ENCODE measurements around the gene TBC1D21. TPM values are rescaled to one million over a fixed set of nuclear protein-coding genes. Genes with fewer than 3 reads are reported as not detected.

Gene TBC1D21
- total RNA-seq, 1 experiment from 2014 or later: not detected

- DNase-seq: no peak
- Histone ChIP-seq H3K36me3 (ENCODE audit: low read depth) (no peaks in the 10 kb centered on the region), H3K4me2 (no peak overlapping the region), H3K9me2 (ENCODE audit: insufficient read depth) (no peaks in the 10 kb centered on the region), H3F3A (ENCODE audit: insufficient read depth, low read depth) (no peaks in the 10 kb centered on the region), H3K27ac (no peak overlapping the region), H2AFZ (no peak overlapping the region), H3K9me3 (ENCODE audit: insufficient read depth, low read depth) (no peaks in the 10 kb centered on the region), H3K27me3 (ENCODE audit: insufficient read depth, low read depth) (peaks cover 92% of the 10 kb centered on the region), H3K4me1 (replicated peaks; ENCODE audit: insufficient read depth) (no peaks in the 10 kb centered on the region), H3K4me3 (no peak overlapping the region), H4K20me1 (ENCODE audit: insufficient read depth) (peaks cover 5% of the 10 kb centered on the region; the same call in 1 of the 2 replicates), H3K79me2 (ENCODE audit: low read depth) (no peaks in the 10 kb centered on the region)
- ChIA-PET CTCF (no interaction called here), POLR2A (ENCODE audit: unreplicated experiment) (no interaction called here)
- no TSS peak for BruUV-seq (replicated peaks)
- TF ChIP-seq CTCF (conservative IDR thresholded peaks at IDR 0.05): no peak
- no peak for TF ChIP-seq EZH2 (IDR thresholded peaks at IDR 0.05; ENCODE audit: low read depth)
- intact Hi-C loops (cut with micrococcal nuclease; ENCODE audit: unreplicated experiment): no loop called here
These were observed 29.6 kb upstream of the TBC1D21 start for GRCh38 chr15:73843787-73844186.

GRCh38 chr15:73844356-73844755, 29.0 kb upstream of the TBC1D21 start:
- POLR2A ChIA-PET (ENCODE audit: unreplicated experiment): no interaction called here
- CTCF ChIA-PET: no interaction called here

GRCh38 chr15:73845507-73845906, 27.9 kb upstream of the TBC1D21 start:
- TF ChIP-seq CTCF (conservative IDR thresholded peaks at IDR 0.05) (no peak), EZH2 (IDR thresholded peaks at IDR 0.05; ENCODE audit: low read depth) (no peak)
- ChIA-PET CTCF (no interaction called here), POLR2A (ENCODE audit: unreplicated experiment) (no interaction called here)
- 0 out of 2 replicates have a peak, but pooled peaks cover 3% of the 10 kb centered on the region for H4K20me1 ChIP-seq (ENCODE audit: insufficient read depth)
- H3K79me2 ChIP-seq (ENCODE audit: low read depth): no peaks in the 10 kb centered on the region
- H3F3A ChIP-seq (ENCODE audit: insufficient read depth, low read depth): no peaks in the 10 kb centered on the region
- H3K4me3 ChIP-seq: no peak overlapping the region
- H3K4me1 ChIP-seq (replicated peaks; ENCODE audit: insufficient read depth): no peaks in the 10 kb centered on the region
- BruUV-seq (replicated peaks): no TSS peak
- no peak overlapping the region for H2AFZ ChIP-seq
- no peak overlapping the region for H3K27ac ChIP-seq
- H3K9me3 ChIP-seq (ENCODE audit: insufficient read depth, low read depth): no peaks in the 10 kb centered on the region
- H3K9me2 ChIP-seq (ENCODE audit: insufficient read depth): no peaks in the 10 kb centered on the region
- DNase-seq: no peak
- intact Hi-C loops (cut with micrococcal nuclease; ENCODE audit: unreplicated experiment): no loop called here
- H3K36me3 ChIP-seq (ENCODE audit: low read depth): no peaks in the 10 kb centered on the region
- peaks cover 90% of the 10 kb centered on the region for H3K27me3 ChIP-seq (ENCODE audit: insufficient read depth, low read depth)
- no peak overlapping the region for H3K4me2 ChIP-seq

More at GRCh38 chr15:73844356-73844755, 29.0 kb upstream of the TBC1D21 start:
- intact Hi-C loops (cut with micrococcal nuclease; ENCODE audit: unreplicated experiment): no loop called here
- no peak overlapping the region for H3K4me2 ChIP-seq
- no peak overlapping the region for H2AFZ ChIP-seq
- no peak for TF ChIP-seq EZH2 (IDR thresholded peaks at IDR 0.05; ENCODE audit: low read depth)
- no peak for TF ChIP-seq CTCF (conservative IDR thresholded peaks at IDR 0.05)
- no peaks in the 10 kb centered on the region for H3K79me2 ChIP-seq (ENCODE audit: low read depth)
- no peak for DNase-seq
- no peaks in the 10 kb centered on the region for H3F3A ChIP-seq (ENCODE audit: insufficient read depth, low read depth)
- no peaks in the 10 kb centered on the region for H3K36me3 ChIP-seq (ENCODE audit: low read depth)
- peaks cover 92% of the 10 kb centered on the region for H3K27me3 ChIP-seq (ENCODE audit: insufficient read depth, low read depth)
- H4K20me1 ChIP-seq (ENCODE audit: insufficient read depth): peaks cover 5% of the 10 kb centered on the region; the same call in 1 of the 2 replicates
- H3K4me1 ChIP-seq (replicated peaks; ENCODE audit: insufficient read depth): no peaks in the 10 kb centered on the region
- H3K9me2 ChIP-seq (ENCODE audit: insufficient read depth): no peaks in the 10 kb centered on the region
- no peak overlapping the region for H3K4me3 ChIP-seq
- no peaks in the 10 kb centered on the region for H3K9me3 ChIP-seq (ENCODE audit: insufficient read depth, low read depth)
- no peak overlapping the region for H3K27ac ChIP-seq
- no TSS peak for BruUV-seq (replicated peaks)

Measured in PC-9 (cell line).